Measurements from ENCODE around the gene TMEM91. TPM values are rescaled to one million over a fixed set of nuclear protein-coding genes. Genes with fewer than 3 reads are reported as not detected.

The TMEM91 gene
- total RNA-seq, 1 donor from 2014 or later = 7.4 TPM

DNA sequence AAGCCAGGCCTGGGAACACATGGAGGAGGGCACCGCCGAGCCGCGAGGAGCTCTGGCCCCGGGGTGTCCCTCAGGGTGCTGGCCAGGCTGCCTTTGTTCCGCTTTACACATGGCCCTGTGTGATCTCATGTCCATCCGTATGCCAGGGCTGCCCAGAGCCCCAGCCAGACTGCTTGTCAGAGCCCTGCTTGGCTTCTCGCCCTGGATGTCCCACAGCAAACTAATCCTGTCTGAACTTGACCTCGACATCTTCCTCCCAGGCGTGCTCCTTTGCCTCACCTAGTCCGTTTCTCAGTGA is 35.6 kb downstream of the TMEM91 start:
- Histone ChIP-seq H3K27me3 (ENCODE audit: insufficient read depth, low read length) (no peaks in the 10 kb centered on the region), H3K4me2 (ENCODE audit: low read length) (no peak overlapping the region), H2AFZ (ENCODE audit: low read depth, low read length) (no peak overlapping the region), H3K27ac (ENCODE audit: low read depth, low read length) (no peak overlapping the region), H3K9ac (ENCODE audit: low read length) (no peak overlapping the region), H4K20me1 (ENCODE audit: insufficient read depth, low read length) (peaks cover 6% of the 10 kb centered on the region), H3K79me2 (ENCODE audit: insufficient read depth, low read length) (no peaks in the 10 kb centered on the region), H3K9me3 (ENCODE audit: insufficient read depth, low read depth, low read length) (no peaks in the 10 kb centered on the region), H3K4me1 (ENCODE audit: insufficient read depth, low read length) (no peaks in the 10 kb centered on the region), H3K4me3 (ENCODE audit: insufficient read depth, low read depth, low read length) (no peak overlapping the region), H3K36me3 (ENCODE audit: insufficient read depth, low read length) (peaks cover 6% of the 10 kb centered on the region)
- FAIRE-seq (no peak), DNase-seq (ENCODE audit: low read depth) (no peak)
- no peaks in the 10 kb centered on the region for H3K9me3 Mint-ChIP-seq (ENCODE audit: unreplicated experiment)
- TF ChIP-seq EZH2 (IDR thresholded peaks at IDR 0.05; ENCODE audit: insufficient read depth, low read length) = no peak
- TF ChIP-seq, protein P1, sequence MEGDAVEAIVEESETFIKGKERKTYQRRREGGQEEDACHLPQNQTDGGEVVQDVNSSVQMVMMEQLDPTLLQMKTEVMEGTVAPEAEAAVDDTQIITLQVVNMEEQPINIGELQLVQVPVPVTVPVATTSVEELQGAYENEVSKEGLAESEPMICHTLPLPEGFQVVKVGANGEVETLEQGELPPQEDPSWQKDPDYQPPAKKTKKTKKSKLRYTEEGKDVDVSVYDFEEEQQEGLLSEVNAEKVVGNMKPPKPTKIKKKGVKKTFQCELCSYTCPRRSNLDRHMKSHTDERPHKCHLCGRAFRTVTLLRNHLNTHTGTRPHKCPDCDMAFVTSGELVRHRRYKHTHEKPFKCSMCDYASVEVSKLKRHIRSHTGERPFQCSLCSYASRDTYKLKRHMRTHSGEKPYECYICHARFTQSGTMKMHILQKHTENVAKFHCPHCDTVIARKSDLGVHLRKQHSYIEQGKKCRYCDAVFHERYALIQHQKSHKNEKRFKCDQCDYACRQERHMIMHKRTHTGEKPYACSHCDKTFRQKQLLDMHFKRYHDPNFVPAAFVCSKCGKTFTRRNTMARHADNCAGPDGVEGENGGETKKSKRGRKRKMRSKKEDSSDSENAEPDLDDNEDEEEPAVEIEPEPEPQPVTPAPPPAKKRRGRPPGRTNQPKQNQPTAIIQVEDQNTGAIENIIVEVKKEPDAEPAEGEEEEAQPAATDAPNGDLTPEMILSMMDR (IDR thresholded peaks at IDR 0.05; ENCODE audit: insufficient read depth, low read depth, low read length) = no peak
- H3K36me3 Mint-ChIP-seq (ENCODE audit: low read depth, unreplicated experiment) = peaks cover 18% of the 10 kb centered on the region
- no peak overlapping the region for H3K4me3 Mint-ChIP-seq (ENCODE audit: unreplicated experiment)
- no peak overlapping the region for H3K27ac Mint-ChIP-seq (ENCODE audit: unreplicated experiment)
- no peaks in the 10 kb centered on the region for H3K27me3 Mint-ChIP-seq (ENCODE audit: low read depth, unreplicated experiment)
- H3K4me1 Mint-ChIP-seq (ENCODE audit: low read depth, unreplicated experiment) = peaks cover 21% of the 10 kb centered on the region

DNA sequence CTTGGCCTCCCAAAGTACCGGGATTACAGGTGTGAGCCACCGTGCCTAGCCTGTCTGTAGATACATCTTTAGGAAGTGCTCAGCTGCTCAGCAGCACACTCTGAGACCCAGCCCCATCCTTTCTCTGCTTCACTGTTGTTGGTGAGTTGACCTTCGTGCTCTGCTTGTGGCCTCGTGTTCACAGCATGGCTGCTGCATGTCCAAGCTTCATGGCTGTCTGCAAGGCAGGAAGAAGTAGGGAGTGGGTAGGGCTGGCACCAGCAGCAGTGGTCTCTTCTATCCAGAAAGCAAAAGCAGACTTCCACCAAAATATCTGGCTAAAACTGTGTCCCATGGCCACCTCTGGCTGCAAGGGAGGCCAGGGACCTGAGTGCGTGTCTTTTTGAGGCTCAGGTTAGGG is 36.6 kb downstream of the TMEM91 start:
- Mint-ChIP-seq H3K4me1 (ENCODE audit: low read depth, unreplicated experiment) (peaks cover 13% of the 10 kb centered on the region), H3K9me3 (ENCODE audit: unreplicated experiment) (no peaks in the 10 kb centered on the region), H3K27ac (ENCODE audit: unreplicated experiment) (no peak overlapping the region), H3K36me3 (ENCODE audit: low read depth, unreplicated experiment) (peaks cover 20% of the 10 kb centered on the region), H3K27me3 (ENCODE audit: low read depth, unreplicated experiment) (no peaks in the 10 kb centered on the region), H3K4me3 (ENCODE audit: unreplicated experiment) (no peak overlapping the region)
- no peak overlapping the region for H2AFZ ChIP-seq (ENCODE audit: low read depth, low read length)
- H3K36me3 ChIP-seq (ENCODE audit: insufficient read depth, low read length) = peaks cover 6% of the 10 kb centered on the region
- TF ChIP-seq EZH2 (IDR thresholded peaks at IDR 0.05; ENCODE audit: insufficient read depth, low read length) = no peak
- TF ChIP-seq, protein P1 (IDR thresholded peaks at IDR 0.05; ENCODE audit: insufficient read depth, low read depth, low read length) = no peak
- DNase-seq (ENCODE audit: low read depth) (no peak), FAIRE-seq (no peak)
- H3K9ac ChIP-seq (ENCODE audit: low read length) = no peak overlapping the region
- no peaks in the 10 kb centered on the region for H3K79me2 ChIP-seq (ENCODE audit: insufficient read depth, low read length)
- no peak overlapping the region for H3K27ac ChIP-seq (ENCODE audit: low read depth, low read length)
- no peak overlapping the region for H3K4me3 ChIP-seq (ENCODE audit: insufficient read depth, low read depth, low read length)
- no peaks in the 10 kb centered on the region for H3K27me3 ChIP-seq (ENCODE audit: insufficient read depth, low read length)
- H3K4me2 ChIP-seq (ENCODE audit: low read length) = no peak overlapping the region
- no peaks in the 10 kb centered on the region for H3K9me3 ChIP-seq (ENCODE audit: insufficient read depth, low read depth, low read length)
- no peaks in the 10 kb centered on the region for H3K4me1 ChIP-seq (ENCODE audit: insufficient read depth, low read length)
- no peaks in the 10 kb centered on the region for H4K20me1 ChIP-seq (ENCODE audit: insufficient read depth, low read length)

DNA sequence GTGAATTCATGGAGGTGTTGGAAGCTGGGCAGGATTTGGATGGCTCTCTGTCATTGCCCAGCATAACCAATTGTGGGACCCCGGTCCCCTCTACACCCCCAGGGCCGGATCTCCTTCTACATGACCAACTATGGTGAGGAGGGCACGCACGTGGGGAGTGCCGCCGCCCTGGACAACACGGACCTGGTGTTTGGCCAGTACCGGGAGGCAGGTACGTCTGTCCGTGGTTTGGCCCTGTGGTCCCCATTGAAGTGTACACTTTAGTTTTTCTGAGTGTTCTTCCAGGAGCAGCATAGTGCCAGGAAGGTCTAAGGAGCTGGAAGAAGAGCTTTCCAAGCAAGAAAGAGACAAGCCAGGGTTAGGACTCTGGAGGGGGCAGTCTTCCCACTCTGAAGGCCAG is 37.6 kb downstream of the TMEM91 start:
- no peak overlapping the region for H3K4me3 Mint-ChIP-seq (ENCODE audit: unreplicated experiment)
- H3K9me3 ChIP-seq (ENCODE audit: insufficient read depth, low read depth, low read length) = no peaks in the 10 kb centered on the region
- H3K27me3 Mint-ChIP-seq (ENCODE audit: low read depth, unreplicated experiment) = no peaks in the 10 kb centered on the region
- no peaks in the 10 kb centered on the region for H3K4me1 ChIP-seq (ENCODE audit: insufficient read depth, low read length)
- no peak for DNase-seq (ENCODE audit: low read depth)
- no peak overlapping the region for H2AFZ ChIP-seq (ENCODE audit: low read depth, low read length)
- no peak overlapping the region for H3K27ac Mint-ChIP-seq (ENCODE audit: unreplicated experiment)
- no peaks in the 10 kb centered on the region for H3K9me3 Mint-ChIP-seq (ENCODE audit: unreplicated experiment)
- no peak overlapping the region for H3K9ac ChIP-seq (ENCODE audit: low read length)
- H3K36me3 Mint-ChIP-seq (ENCODE audit: low read depth, unreplicated experiment) = peaks cover 24% of the 10 kb centered on the region
- H3K27ac ChIP-seq (ENCODE audit: low read depth, low read length) = no peak overlapping the region
- no peaks in the 10 kb centered on the region for H3K27me3 ChIP-seq (ENCODE audit: insufficient read depth, low read length)
- H3K36me3 ChIP-seq (ENCODE audit: insufficient read depth, low read length) = peaks cover 6% of the 10 kb centered on the region
- peaks cover 13% of the 10 kb centered on the region for H3K4me1 Mint-ChIP-seq (ENCODE audit: low read depth, unreplicated experiment)
- no peak for FAIRE-seq
- H4K20me1 ChIP-seq (ENCODE audit: insufficient read depth, low read length) = no peaks in the 10 kb centered on the region
- no peak overlapping the region for H3K4me3 ChIP-seq (ENCODE audit: insufficient read depth, low read depth, low read length)
- TF ChIP-seq EZH2 (IDR thresholded peaks at IDR 0.05; ENCODE audit: insufficient read depth, low read length) = no peak
- TF ChIP-seq, protein P1 (IDR thresholded peaks at IDR 0.05; ENCODE audit: insufficient read depth, low read depth, low read length) = no peak
- no peaks in the 10 kb centered on the region for H3K79me2 ChIP-seq (ENCODE audit: insufficient read depth, low read length)
- H3K4me2 ChIP-seq (ENCODE audit: low read length) = no peak overlapping the region
